ENCODE measurements around the gene ANGPTL2.

The ANGPTL2 gene

GRCh38 chr9:127109212-127109711 is 13.2 kb downstream of the ANGPTL2 start:
- no peaks in the 10 kb centered on the region for H3K79me2 ChIP-seq (ENCODE audit: insufficient read depth, low read length)
- H3K9ac ChIP-seq (ENCODE audit: low read depth, low read length): no peak overlapping the region
- DNase-seq: no peak
- TF ChIP-seq EZH2 (IDR thresholded peaks at IDR 0.05; ENCODE audit: borderline replicate concordance, low read depth, low read length, severe bottlenecking) (no peak), CTCF (IDR thresholded peaks at IDR 0.05; ENCODE audit: borderline replicate concordance, extremely low read depth, low read length, poor library complexity, severe bottlenecking) (no peak)
- no peaks in the 10 kb centered on the region for H3K9me3 ChIP-seq (ENCODE audit: insufficient read depth, low read length, severe bottlenecking)
- no peak overlapping the region for H3K4me3 ChIP-seq (ENCODE audit: low read depth in 1 of 2, low read length in 2 of 2)
- H3K4me1 ChIP-seq (ENCODE audit: insufficient read depth, low read length): no peaks in the 10 kb centered on the region
- no peaks in the 10 kb centered on the region for H3K36me3 ChIP-seq (ENCODE audit: insufficient read depth, low read length)
- no peak overlapping the region for H2AFZ ChIP-seq (ENCODE audit: low read depth, low read length)
- no peak for ATAC-seq (ENCODE audit: insufficient read depth, low read depth)
- H3K27ac ChIP-seq (ENCODE audit: low read length): no peak overlapping the region
- H3K27me3 ChIP-seq (ENCODE audit: insufficient read depth, low read length, poor library complexity): peaks cover 19% of the 10 kb centered on the region
- H4K20me1 ChIP-seq (ENCODE audit: insufficient read depth, low read length): peaks cover 3% of the 10 kb centered on the region; the same call in 1 of the 2 replicates
- H3K4me2 ChIP-seq (ENCODE audit: insufficient read depth, low read length): no peak overlapping the region

GRCh38 chr9:127107929-127108876 is 14.2 kb downstream of the ANGPTL2 start:
- Histone ChIP-seq H3K27me3 (ENCODE audit: insufficient read depth, low read length, poor library complexity) (peaks cover 19% of the 10 kb centered on the region), H2AFZ (ENCODE audit: low read depth, low read length) (no peak overlapping the region), H3K79me2 (ENCODE audit: insufficient read depth, low read length) (no peaks in the 10 kb centered on the region), H3K4me1 (ENCODE audit: insufficient read depth, low read length) (no peaks in the 10 kb centered on the region), H3K9me3 (ENCODE audit: insufficient read depth, low read length, severe bottlenecking) (no peaks in the 10 kb centered on the region), H3K36me3 (ENCODE audit: insufficient read depth, low read length) (no peaks in the 10 kb centered on the region), H3K9ac (ENCODE audit: low read depth, low read length) (no peak overlapping the region), H3K27ac (ENCODE audit: low read length) (no peak overlapping the region), H3K4me3 (ENCODE audit: low read depth in 1 of 2, low read length in 2 of 2) (no peak overlapping the region), H3K4me2 (ENCODE audit: insufficient read depth, low read length) (no peak overlapping the region), H4K20me1 (ENCODE audit: insufficient read depth, low read length) (peaks cover 3% of the 10 kb centered on the region; the same call in 1 of the 2 replicates)
- ATAC-seq (ENCODE audit: insufficient read depth, low read depth) (no peak), DNase-seq (no peak)
- no peak for TF ChIP-seq CTCF (IDR thresholded peaks at IDR 0.05; ENCODE audit: borderline replicate concordance, extremely low read depth, low read length, poor library complexity, severe bottlenecking)
- TF ChIP-seq EZH2 (IDR thresholded peaks at IDR 0.05; ENCODE audit: borderline replicate concordance, low read depth, low read length, severe bottlenecking): no peak

GRCh38 chr9:127107171-127107928 is 15.1 kb downstream of the ANGPTL2 start:
- no peak overlapping the region for H3K9ac ChIP-seq (ENCODE audit: low read depth, low read length)
- ATAC-seq (ENCODE audit: insufficient read depth, low read depth): no peak
- no peaks in the 10 kb centered on the region for H3K79me2 ChIP-seq (ENCODE audit: insufficient read depth, low read length)
- TF ChIP-seq EZH2 (IDR thresholded peaks at IDR 0.05; ENCODE audit: borderline replicate concordance, low read depth, low read length, severe bottlenecking) (no peak), CTCF (IDR thresholded peaks at IDR 0.05; ENCODE audit: borderline replicate concordance, extremely low read depth, low read length, poor library complexity, severe bottlenecking) (no peak)
- peaks cover 19% of the 10 kb centered on the region for H3K27me3 ChIP-seq (ENCODE audit: insufficient read depth, low read length, poor library complexity)
- H3K36me3 ChIP-seq (ENCODE audit: insufficient read depth, low read length): no peaks in the 10 kb centered on the region
- no peak overlapping the region for H3K4me2 ChIP-seq (ENCODE audit: insufficient read depth, low read length)
- H3K4me1 ChIP-seq (ENCODE audit: insufficient read depth, low read length): no peaks in the 10 kb centered on the region
- no peak overlapping the region for H3K4me3 ChIP-seq (ENCODE audit: low read depth in 1 of 2, low read length in 2 of 2)
- no peaks in the 10 kb centered on the region for H3K9me3 ChIP-seq (ENCODE audit: insufficient read depth, low read length, severe bottlenecking)
- H2AFZ ChIP-seq (ENCODE audit: low read depth, low read length): no peak overlapping the region
- peaks cover 3% of the 10 kb centered on the region; the same call in 1 of the 2 replicates for H4K20me1 ChIP-seq (ENCODE audit: insufficient read depth, low read length)
- DNase-seq: no peak
- H3K27ac ChIP-seq (ENCODE audit: low read length): no peak overlapping the region

Measured in DND-41 (cell line).